SU-DHL-6 (cell line): ENCODE data around the gene FGF9.

Experiments
- EZH2phosphoT487 ChIP-seq: fragments of 200-600 bp; sonication (generic), shearing (Covaris generic); conservative IDR thresholded peaks from 2 replicates; pipeline ENCODE4 v1.6.1; 2018; ENCODE audit warnings: mild to moderate bottlenecking, antibody characterized with exemption, low read length, moderate library complexity, mixed read lengths
- TF ChIP-seq, protein P1 (sequence below): fragments of 200-600 bp; sonication (generic); IDR thresholded peaks from one replicate; pipeline ENCODE4 v1.5.1; 2017; ENCODE audit warnings: antibody characterized with exemption, mild to moderate bottlenecking, low read length, moderate library complexity; ENCODE audit not compliant: insufficient read depth, poor library complexity, severe bottlenecking

DNA sequence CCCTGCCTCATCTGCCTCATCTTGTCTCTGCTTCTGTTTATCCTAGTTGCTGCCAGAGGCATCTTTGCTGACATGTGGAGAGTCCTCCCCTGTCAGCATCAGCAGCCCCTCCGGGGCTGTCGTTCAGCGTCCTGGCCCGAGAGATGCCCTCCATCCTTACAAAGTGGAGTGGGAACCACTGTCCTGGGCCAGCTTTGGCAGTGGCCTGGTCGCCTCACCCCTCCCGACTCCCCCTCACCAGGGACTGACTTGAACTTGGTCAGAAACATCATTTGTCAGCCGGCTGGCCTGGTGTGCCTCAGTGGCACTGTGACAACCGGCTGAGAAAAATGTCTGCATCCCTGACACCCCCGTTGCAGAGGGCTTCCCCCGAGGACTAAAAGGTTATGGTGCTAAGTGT lies 20.6 kb downstream of the FGF9 start:
- TF ChIP-seq, protein P1, sequence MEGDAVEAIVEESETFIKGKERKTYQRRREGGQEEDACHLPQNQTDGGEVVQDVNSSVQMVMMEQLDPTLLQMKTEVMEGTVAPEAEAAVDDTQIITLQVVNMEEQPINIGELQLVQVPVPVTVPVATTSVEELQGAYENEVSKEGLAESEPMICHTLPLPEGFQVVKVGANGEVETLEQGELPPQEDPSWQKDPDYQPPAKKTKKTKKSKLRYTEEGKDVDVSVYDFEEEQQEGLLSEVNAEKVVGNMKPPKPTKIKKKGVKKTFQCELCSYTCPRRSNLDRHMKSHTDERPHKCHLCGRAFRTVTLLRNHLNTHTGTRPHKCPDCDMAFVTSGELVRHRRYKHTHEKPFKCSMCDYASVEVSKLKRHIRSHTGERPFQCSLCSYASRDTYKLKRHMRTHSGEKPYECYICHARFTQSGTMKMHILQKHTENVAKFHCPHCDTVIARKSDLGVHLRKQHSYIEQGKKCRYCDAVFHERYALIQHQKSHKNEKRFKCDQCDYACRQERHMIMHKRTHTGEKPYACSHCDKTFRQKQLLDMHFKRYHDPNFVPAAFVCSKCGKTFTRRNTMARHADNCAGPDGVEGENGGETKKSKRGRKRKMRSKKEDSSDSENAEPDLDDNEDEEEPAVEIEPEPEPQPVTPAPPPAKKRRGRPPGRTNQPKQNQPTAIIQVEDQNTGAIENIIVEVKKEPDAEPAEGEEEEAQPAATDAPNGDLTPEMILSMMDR, result no peak
- no peak for TF ChIP-seq EZH2phosphoT487
